Aorta (tissue), 5 donors: ENCODE data around the gene GCHFR. TPM values are rescaled to one million over a fixed set of nuclear protein-coding genes. Genes with fewer than 3 reads are reported as not detected.

Source experiments
- ATAC-seq: fragments of 200-7000 bp; cut with Tn5 transposase; one replicate; pipeline ENCODE4 v1.9.1; 2022; ENCODE audit warnings: moderate library complexity; ENCODE audit not compliant: low FRiP score
- DNase-seq, 2 donors: peaks; one replicate each; pipeline ENCODE4 v3.0.0-alpha.2; 2020
- H3K27ac ChIP-seq, 2 donors: one replicate each; pipeline ENCODE4 v1.5.1; 2013; ENCODE audit warnings: low read length in 2 of 2, mild to moderate bottlenecking in 2 of 2, moderate library complexity in 2 of 2, control low read depth in 1 of 2, inconsistent platforms in 1 of 2, low read depth in 1 of 2
- H3K27me3 ChIP-seq, 2 donors: one replicate each; pipeline ENCODE4 v1.6.1; 2013; ENCODE audit warnings: control low read depth in 1 of 2, low read length in 1 of 2, mild to moderate bottlenecking in 1 of 2, moderate library complexity in 1 of 2; ENCODE audit not compliant: insufficient read depth in 2 of 2, control insufficient read depth in 1 of 2
- H3K36me3 ChIP-seq, 2 donors: one replicate each; pipeline ENCODE4 v1.6.1; 2013; ENCODE audit warnings: control low read depth in 1 of 2, low read length in 1 of 2, mild to moderate bottlenecking in 1 of 2; ENCODE audit not compliant: insufficient read depth in 2 of 2, control insufficient read depth in 1 of 2
- H3K4me1 ChIP-seq, 2 donors: one replicate each; pipeline ENCODE4 v1.6.1; 2013; ENCODE audit warnings: low read length in 2 of 2, control low read depth in 1 of 2, mild to moderate bottlenecking in 1 of 2, moderate library complexity in 1 of 2; ENCODE audit not compliant: insufficient read depth in 2 of 2, control insufficient read depth in 1 of 2
- H3K4me3 ChIP-seq, 2 donors: one replicate each; pipeline ENCODE4 v1.5.1; 2013; ENCODE audit warnings: low read length in 2 of 2, control low read depth in 1 of 2, mild to moderate bottlenecking in 1 of 2
- H3K9me3 ChIP-seq: one replicate; pipeline ENCODE4 v1.6.1; 2013; ENCODE audit warnings: mild to moderate bottlenecking, low read length; ENCODE audit not compliant: control insufficient read depth
- WGBS, 2 donors: extraction: QIAGEN DNeasy Blood & Tissue Kit; methylation state at CpG; one replicate each; pipeline ENCODE4 v1.1.7; 2013; 5-methylcytosine and 5-hydroxymethylcytosine counted together
- intact Hi-C, 2 donors: fragments of 100-400 bp; cut with DNase I; formaldehyde crosslinking; loops; one replicate each; pipeline versions ENCODE4 v1.14.2 to v1.15.0; 2022
- polyA plus RNA-seq, 2 donors: library from polyadenylated mRNA; stranded (reverse); fragments of 200-250 nt; gene quantifications; one replicate each; pipeline ENCODE4 v1.2.3, GENCODE V29; 2013
- total RNA-seq, 2 donors: library from RNA; stranded (reverse); fragmentation: NEBNext Ultra II Directional; extraction: Animal tissue kit (Norgen Biotek cat#: 25700); gene quantifications; one replicate each; pipeline ENCODE4 v1.2.1, GENCODE V29; 2021
- donor health status: healthy with polysubstance abuse.
- donor health status: Bipolar disorder and iron deficiency.
- donor health status: DM: no; HTN: no; CAD: no.
- donor health status: DM: no; HTN: no; CAD: no.
- donor health status: DM: yes; HTN: yes; CAD: no.

The GCHFR gene
- total and polyA plus RNA-seq, 4 donors: 4.5 to 48.2 (median 14.3) TPM

DNA sequence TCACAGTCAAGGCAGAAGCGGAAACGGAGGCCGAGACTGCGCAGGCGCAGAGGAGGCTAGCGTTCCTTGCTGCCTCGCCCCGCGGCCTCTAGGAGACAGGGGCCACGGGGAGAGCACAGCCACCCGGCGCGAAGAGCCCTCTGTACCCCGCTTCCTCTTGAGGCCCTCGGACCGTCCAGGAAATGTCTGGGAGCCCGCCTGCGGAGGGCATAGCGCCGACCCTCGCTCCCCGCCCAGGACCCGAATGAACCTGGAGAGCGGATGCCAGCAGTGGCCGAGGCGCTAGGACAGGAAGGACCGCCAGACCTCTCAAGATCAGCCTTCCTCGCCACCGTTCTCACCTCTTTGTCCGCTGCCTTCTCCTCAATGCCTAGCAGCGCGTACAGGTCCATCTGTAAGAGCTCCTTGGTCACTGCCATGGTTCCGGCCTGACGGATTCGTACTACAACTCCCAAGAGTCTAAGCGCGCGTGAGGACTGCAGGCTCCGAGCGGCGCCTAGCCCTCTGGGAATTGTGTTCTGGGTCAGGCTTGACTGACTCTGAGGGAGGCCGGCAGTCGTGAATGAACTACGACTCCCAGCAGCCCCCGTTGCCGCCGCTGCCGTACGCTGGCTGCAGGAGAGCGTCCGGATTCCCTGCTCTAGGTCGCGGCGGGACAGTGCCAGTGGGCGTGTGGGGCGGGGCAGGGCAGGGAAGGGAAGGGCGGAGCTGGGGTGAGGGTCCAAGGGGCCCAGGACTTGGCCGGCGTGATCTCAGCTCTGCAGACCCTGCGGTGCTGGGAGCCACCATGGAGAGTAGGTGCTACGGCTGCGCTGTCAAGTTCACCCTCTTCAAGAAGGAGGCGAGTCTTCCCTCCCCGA, 43.4 kb downstream of the GCHFR start, which contains the start of the genes DNAJC17 and ZFYVE19:
Gene DNAJC17, minus strand, starts transcription at position 446 of the 860 bp plus-strand sequence. Its CDS starts 27 bp downstream, at position 419.
Gene ZFYVE19, plus strand, starts transcription at position 62 of the 860 bp plus-strand sequence. Its CDS starts 501 bp downstream, at position 563.
- no peaks in the 10 kb centered on the region for H3K27me3 ChIP-seq
- H3K4me1 ChIP-seq: no peaks in the 10 kb centered on the region
- peak within 1 kb of the TSS; percentile 87 to 99 for H3K4me3 ChIP-seq
- ATAC-seq (peak; percentile 99), DNase-seq (peak; percentile 98 to 99)
- H3K36me3 ChIP-seq: no peaks in the 10 kb centered on the region
- WGBS, 2 donors: 0% methylated on average over 63 to 64 of the region's 64 CpGs
- no peaks in the 10 kb centered on the region for H3K9me3 ChIP-seq
- intact Hi-C loops: loop anchor here (5.0 kb wide), 1 partner anchor 45 kb away; the partner anchor contains the start of gene GCHFR (in 2 of the 2)
- peak within 1 kb of the TSS; percentile 81 to 84 for H3K27ac ChIP-seq

DNA sequence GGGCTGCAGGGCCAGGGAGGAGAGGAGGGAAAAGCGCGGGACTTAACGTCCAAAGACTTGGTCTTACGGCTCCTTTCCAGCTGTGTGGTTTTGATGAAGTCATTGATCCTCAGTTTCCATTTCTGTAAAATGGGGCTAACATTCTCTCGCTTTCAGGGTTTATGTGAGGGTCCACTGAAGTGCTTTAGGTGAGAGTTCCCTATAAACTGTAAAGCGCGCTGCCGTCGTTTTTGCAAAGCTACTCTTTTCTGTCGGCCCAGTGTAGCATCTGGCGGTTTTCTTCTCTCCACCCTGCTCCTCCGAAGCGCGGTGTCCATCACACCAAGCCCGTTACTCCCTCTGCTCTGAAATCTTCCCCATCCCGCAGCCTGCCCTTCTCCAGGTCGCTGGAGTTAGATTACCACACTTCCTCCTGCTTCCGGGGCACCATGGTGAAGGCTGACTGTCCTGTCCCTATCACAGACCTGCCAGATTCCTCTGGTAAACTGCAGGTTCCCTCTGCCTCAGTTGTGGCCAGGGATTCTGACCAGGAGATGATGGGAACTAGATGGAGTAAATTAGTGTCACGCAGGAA, 44.1 kb downstream of the GCHFR start:
- peak in 1 of 2 donors; percentile 39 for DNase-seq
- intact Hi-C loops: loop anchor here (5.0 kb wide), 1 partner anchor 46 kb away; the partner anchor contains the start of gene GCHFR (in 2 of the 2)
- Histone ChIP-seq H3K9me3 (no peaks in the 10 kb centered on the region), H3K4me3 (peak overlapping the region; percentile 46 to 53), H3K36me3 (no peaks in the 10 kb centered on the region), H3K27me3 (no peaks in the 10 kb centered on the region), H3K4me1 (no peaks in the 10 kb centered on the region), H3K27ac (no peak overlapping the region)
- 30 to 60% methylated on average over 19 of the region's 19 CpGs for WGBS, 2 donors
- no peak for ATAC-seq

DNA sequence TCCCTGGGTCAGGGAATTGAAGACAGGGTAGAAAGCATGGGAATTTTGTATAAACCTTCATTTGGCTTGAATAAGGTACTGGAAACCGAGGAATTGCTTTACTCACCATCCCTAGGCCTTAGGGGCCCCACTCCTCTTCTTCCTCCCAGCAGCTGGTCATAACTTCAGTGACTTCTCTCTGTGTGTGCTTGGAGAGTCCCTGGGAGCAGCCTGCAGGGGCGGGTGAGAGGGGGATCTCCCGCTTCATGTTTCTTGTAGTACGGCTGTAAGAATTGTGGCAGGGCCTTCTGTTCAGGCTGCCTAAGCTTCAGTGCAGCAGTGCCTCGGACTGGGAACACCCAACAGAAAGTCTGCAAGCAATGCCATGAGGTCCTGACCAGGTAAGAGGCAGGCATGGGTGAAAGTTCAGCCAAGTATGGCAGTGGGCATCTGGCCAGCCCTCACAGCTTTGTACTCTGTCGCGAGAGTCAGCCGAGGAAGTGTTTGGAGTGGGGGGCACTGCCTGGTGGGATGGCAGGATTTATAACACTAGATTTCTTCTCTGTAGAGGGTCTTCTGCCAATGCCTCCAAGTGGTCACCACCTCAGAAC, 45.1 kb downstream of the GCHFR start:
- H3K4me3 ChIP-seq: no peak overlapping the region
- no peaks in the 10 kb centered on the region for H3K9me3 ChIP-seq
- WGBS, 2 donors: 69 to 76% methylated on average over 8 of the region's 8 CpGs
- DNase-seq (peak in 1 of 2 donors; percentile 59), ATAC-seq (no peak)
- no peaks in the 10 kb centered on the region for H3K27me3 ChIP-seq
- intact Hi-C loops: loop anchor here (5.0 kb wide), 1 partner anchor 47 kb away; the partner anchor contains the start of gene GCHFR (in 2 of the 2)
- no peaks in the 10 kb centered on the region for H3K36me3 ChIP-seq
- no peak overlapping the region for H3K27ac ChIP-seq
- H3K4me1 ChIP-seq: no peaks in the 10 kb centered on the region

DNA sequence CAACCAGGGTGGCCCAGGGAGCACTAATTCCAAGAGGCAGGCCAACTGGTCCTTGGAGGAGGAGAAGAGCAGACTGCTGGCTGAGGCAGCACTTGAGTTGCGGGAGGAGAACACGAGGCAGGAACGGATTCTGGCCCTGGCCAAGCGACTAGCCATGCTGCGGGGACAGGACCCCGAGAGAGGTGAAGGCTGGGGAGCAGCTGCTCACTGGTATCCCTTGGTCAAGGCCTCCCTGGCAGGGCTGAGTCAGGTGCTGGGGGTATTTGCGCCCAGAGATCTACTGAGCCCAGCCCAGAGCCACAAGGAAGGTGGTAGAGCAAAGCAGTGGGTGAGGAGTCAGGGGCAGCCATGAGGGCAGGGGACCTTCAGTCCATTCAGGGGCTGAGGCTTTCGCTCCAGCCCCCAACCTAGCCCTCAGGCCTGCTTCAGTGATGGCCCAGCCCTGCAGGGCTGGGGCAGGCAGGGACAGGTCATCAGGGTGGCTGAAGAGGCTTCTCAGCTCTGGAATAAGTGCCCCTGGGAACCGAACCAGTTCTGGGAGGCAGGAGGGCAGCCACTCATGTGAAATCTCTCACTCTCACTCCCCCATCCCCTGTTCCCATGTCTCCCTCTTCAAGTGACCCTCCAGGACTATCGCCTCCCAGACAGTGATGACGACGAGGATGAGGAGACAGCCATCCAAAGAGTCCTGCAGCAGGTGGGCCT, 49.0 kb downstream of the GCHFR start:
- WGBS, 2 donors: 95% methylated on average over 11 to 12 of the region's 12 CpGs
- no peaks in the 10 kb centered on the region for H3K36me3 ChIP-seq
- no peak overlapping the region for H3K27ac ChIP-seq
- no peaks in the 10 kb centered on the region for H3K9me3 ChIP-seq
- no peaks in the 10 kb centered on the region for H3K27me3 ChIP-seq
- no peak overlapping the region for H3K4me3 ChIP-seq
- intact Hi-C loops: no loop called here
- DNase-seq (peak in 1 of 2 donors; percentile 56), ATAC-seq (no peak)
- H3K4me1 ChIP-seq: no peaks in the 10 kb centered on the region

DNA sequence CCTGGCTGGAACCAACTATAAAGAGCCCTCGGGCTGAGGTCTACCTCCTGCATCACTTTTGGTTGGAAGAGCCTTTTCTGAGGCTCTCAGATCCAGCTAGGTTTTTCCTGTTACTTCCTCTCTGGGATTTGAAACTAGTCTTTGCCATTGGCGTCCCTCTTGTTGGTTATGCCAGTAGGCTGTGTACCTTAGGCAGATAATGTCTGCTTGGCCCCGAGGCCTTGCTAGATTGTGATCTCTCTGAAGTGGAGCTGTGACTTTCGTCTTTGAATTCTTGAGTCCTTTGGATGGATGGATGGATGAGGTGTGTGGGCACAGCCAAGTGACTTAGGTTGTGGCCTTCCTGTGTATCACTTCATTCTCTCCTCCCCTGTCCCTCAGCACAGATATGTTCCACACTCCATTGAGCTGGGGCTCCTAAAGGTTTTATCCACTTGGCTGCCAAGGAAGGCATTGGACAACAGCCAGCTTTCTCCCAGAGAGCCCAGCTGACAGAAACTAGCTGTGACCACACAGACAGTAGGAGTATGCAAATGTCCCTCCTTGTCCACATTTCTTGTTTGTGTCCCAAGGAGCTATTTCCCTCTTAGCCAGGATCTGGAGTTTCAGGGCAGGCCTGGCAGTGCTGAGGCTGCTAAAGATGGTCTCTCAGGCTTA, 51.3 kb downstream of the GCHFR start:
- intact Hi-C loops: no loop called here
- DNase-seq (peak in 1 of 2 donors; percentile 48), ATAC-seq (no peak)

More for the DNA sequence above, 51.3 kb downstream of the GCHFR start:
- H3K27me3 ChIP-seq: no peaks in the 10 kb centered on the region
- 78 to 86% methylated on average over 4 of the region's 4 CpGs for WGBS, 2 donors
- H3K36me3 ChIP-seq: no peaks in the 10 kb centered on the region
- no peaks in the 10 kb centered on the region for H3K4me1 ChIP-seq
- no peaks in the 10 kb centered on the region for H3K9me3 ChIP-seq
- H3K27ac ChIP-seq: no peak overlapping the region
- no peak overlapping the region for H3K4me3 ChIP-seq

Other genes with a start within 250 kb of the GCHFR start
- gene CCDC32, start 199.0 kb upstream of the GCHFR start, total RNA-seq: 10 to 100 TPM; 32.0 to 34.0 TPM
- 10 to 100 TPM; 18.8 to 27.4 TPM for gene CCDC32, start 199.0 kb upstream of the GCHFR start, polyA plus RNA-seq
- gene RPUSD2, start 194.8 kb upstream of the GCHFR start, total RNA-seq: 1 to 10 TPM; 4.8 to 6.1 TPM
- 1 to 10 TPM; 3.4 to 4.4 TPM for gene RPUSD2, start 194.8 kb upstream of the GCHFR start, polyA plus RNA-seq
- gene KNL1, start 169.8 kb upstream of the GCHFR start, total RNA-seq: 1 to 10 TPM in 1 of 2 donors, under 1 TPM in 1; 0.42 to 1.6 TPM
- under 1 TPM; 0.03 to 0.50 TPM for gene KNL1, start 169.8 kb upstream of the GCHFR start, polyA plus RNA-seq
- under 1 TPM; 0.42 to 0.87 TPM for gene RAD51, start 68.9 kb upstream of the GCHFR start, total RNA-seq
- gene RAD51, start 68.9 kb upstream of the GCHFR start, polyA plus RNA-seq: under 1 TPM; 0.33 to 0.50 TPM
- 10 to 100 TPM; 21.1 to 29.1 TPM for gene RMDN3, start 8.8 kb upstream of the GCHFR start, total RNA-seq
- gene RMDN3, start 8.8 kb upstream of the GCHFR start, polyA plus RNA-seq: 10 to 100 TPM; 27.3 to 29.2 TPM
- gene C15orf62, start 5.9 kb downstream of the GCHFR start, total RNA-seq: under 1 TPM; 0.19 to 0.87 TPM
- under 1 TPM in 1 of 2 donors, not detected in 1; 0.97 TPM for gene C15orf62, start 5.9 kb downstream of the GCHFR start, polyA plus RNA-seq
- 10 to 100 TPM in 1 of 2 donors, 1 to 10 TPM in 1; 9.3 to 17.4 TPM for gene ZFYVE19, start 43.0 kb downstream of the GCHFR start, total RNA-seq
- 10 to 100 TPM; 14.5 to 48.0 TPM for gene ZFYVE19, start 43.0 kb downstream of the GCHFR start, polyA plus RNA-seq
- gene DNAJC17, start 43.4 kb downstream of the GCHFR start, total RNA-seq: 10 to 100 TPM; 29.4 to 34.7 TPM
- 10 to 100 TPM; 20.5 to 75.9 TPM for gene DNAJC17, start 43.4 kb downstream of the GCHFR start, polyA plus RNA-seq
- not detected for gene PPP1R14D, start 64.6 kb downstream of the GCHFR start, total RNA-seq
- gene PPP1R14D, start 64.6 kb downstream of the GCHFR start, polyA plus RNA-seq: 10 to 100 TPM in 1 of 2 donors, not detected in 1; 22.3 TPM
- 1 to 10 TPM; 2.4 to 3.9 TPM for gene SPINT1, start 80.0 kb downstream of the GCHFR start, total RNA-seq
- 10 to 100 TPM in 1 of 2 donors, 1 to 10 TPM in 1; 1.9 to 15.5 TPM for gene SPINT1, start 80.0 kb downstream of the GCHFR start, polyA plus RNA-seq
- under 1 TPM; 0.19 to 0.30 TPM for gene RHOV, start 110.2 kb downstream of the GCHFR start, total RNA-seq
- under 1 TPM in 1 of 2 donors, not detected in 1; 0.15 TPM for gene RHOV, start 110.2 kb downstream of the GCHFR start, polyA plus RNA-seq
- gene VPS18, start 130.4 kb downstream of the GCHFR start, total RNA-seq: 10 to 100 TPM; 18.6 to 22.5 TPM
- 10 to 100 TPM in 1 of 2 donors, 1 to 10 TPM in 1; 5.5 to 10.3 TPM for gene VPS18, start 130.4 kb downstream of the GCHFR start, polyA plus RNA-seq
- gene DLL4, start 165.3 kb downstream of the GCHFR start, total RNA-seq: 10 to 100 TPM in 1 of 2 donors, 1 to 10 TPM in 1; 9.7 to 28.4 TPM
- gene DLL4, start 165.3 kb downstream of the GCHFR start, polyA plus RNA-seq: under 1 TPM; 0.20 to 0.38 TPM
- 1 to 10 TPM; 2.1 to 5.3 TPM for gene CHAC1, start 189.4 kb downstream of the GCHFR start, total RNA-seq
- gene CHAC1, start 189.4 kb downstream of the GCHFR start, polyA plus RNA-seq: 1 to 10 TPM; 1.2 to 4.5 TPM